ENCODE measurements around the gene RCAN2. TPM values are rescaled to one million over a fixed set of nuclear protein-coding genes. Genes with fewer than 3 reads are reported as not detected.

RCAN2 gene
- total and polyA plus RNA-seq, 8 donors = 1.7 to 19.0 (median 3.4) TPM

GRCh38 chr6:46414398-46414797, 76.9 kb downstream of the RCAN2 start:
- no peaks in the 10 kb centered on the region for H3K27me3 ChIP-seq
- no peaks in the 10 kb centered on the region for H3K36me3 ChIP-seq
- no peak overlapping the region for H3K27ac ChIP-seq
- intact Hi-C loops (cut with DNase I) = loop anchor here in 1 of 3 donors (10.0 kb wide), 1 partner anchor 80 kb away; the partner anchor contains the start of gene RCAN2
- no peak overlapping the region for H3K4me3 ChIP-seq
- TF ChIP-seq, protein P1, sequence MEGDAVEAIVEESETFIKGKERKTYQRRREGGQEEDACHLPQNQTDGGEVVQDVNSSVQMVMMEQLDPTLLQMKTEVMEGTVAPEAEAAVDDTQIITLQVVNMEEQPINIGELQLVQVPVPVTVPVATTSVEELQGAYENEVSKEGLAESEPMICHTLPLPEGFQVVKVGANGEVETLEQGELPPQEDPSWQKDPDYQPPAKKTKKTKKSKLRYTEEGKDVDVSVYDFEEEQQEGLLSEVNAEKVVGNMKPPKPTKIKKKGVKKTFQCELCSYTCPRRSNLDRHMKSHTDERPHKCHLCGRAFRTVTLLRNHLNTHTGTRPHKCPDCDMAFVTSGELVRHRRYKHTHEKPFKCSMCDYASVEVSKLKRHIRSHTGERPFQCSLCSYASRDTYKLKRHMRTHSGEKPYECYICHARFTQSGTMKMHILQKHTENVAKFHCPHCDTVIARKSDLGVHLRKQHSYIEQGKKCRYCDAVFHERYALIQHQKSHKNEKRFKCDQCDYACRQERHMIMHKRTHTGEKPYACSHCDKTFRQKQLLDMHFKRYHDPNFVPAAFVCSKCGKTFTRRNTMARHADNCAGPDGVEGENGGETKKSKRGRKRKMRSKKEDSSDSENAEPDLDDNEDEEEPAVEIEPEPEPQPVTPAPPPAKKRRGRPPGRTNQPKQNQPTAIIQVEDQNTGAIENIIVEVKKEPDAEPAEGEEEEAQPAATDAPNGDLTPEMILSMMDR (IDR thresholded peaks at IDR 0.05) = no peak
- peaks cover 0 to 7% (median 0%) of the 10 kb centered on the region in 3 donors for H3K4me1 ChIP-seq
- 54 to 97% methylated on average over 1 of the region's 1 CpG for WGBS, 2 donors
- DNase-seq = no peak
- no peaks in the 10 kb centered on the region for H3K9me3 ChIP-seq
- ATAC-seq = no peak
- FAIRE-seq = no peak

DNA sequence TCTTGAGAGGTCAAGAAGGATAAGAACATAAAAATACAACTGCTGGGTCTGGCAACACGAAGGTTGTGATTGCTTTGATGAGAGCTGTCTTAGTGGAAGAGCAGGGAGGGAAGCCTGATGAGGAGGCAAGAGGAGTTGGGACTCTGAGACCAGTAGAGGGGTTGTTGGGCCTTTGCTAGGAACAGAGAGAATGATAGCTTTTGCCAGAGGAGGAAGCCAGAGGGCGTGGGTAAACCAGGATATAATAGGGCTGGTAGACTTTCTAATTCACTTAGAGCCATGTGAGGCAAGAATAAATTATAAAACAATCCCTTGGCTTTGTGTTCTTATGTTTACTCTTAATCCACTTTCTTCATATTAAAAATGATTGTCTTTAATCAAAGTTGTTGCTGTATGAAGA, 78.6 kb downstream of the RCAN2 start:
- FAIRE-seq = no peak
- Histone ChIP-seq H3K36me3 (no peaks in the 10 kb centered on the region), H3K9me3 (no peaks in the 10 kb centered on the region), H3K27ac (no peak overlapping the region), H3K4me1 (peaks cover 0 to 7% (median 0%) of the 10 kb centered on the region in 3 donors), H3K4me3 (no peak overlapping the region), H3K27me3 (no peaks in the 10 kb centered on the region)
- intact Hi-C loops (cut with DNase I) = loop anchor here in 1 of 3 donors (10.0 kb wide), 1 partner anchor 82 kb away; the partner anchor contains the start of gene RCAN2
- DNase-seq = no peak
- ATAC-seq = no peak
- TF ChIP-seq, protein P1 (IDR thresholded peaks at IDR 0.05) = no peak
- WGBS, 2 donors = 77 to 81% methylated on average over 2 of the region's 2 CpGs

GRCh38 chr6:46411456-46412197, 79.6 kb downstream of the RCAN2 start:
- no peak overlapping the region for H3K4me3 ChIP-seq
- H3K36me3 ChIP-seq = no peaks in the 10 kb centered on the region
- DNase-seq = no peak
- 73% methylated on average over 3 of the region's 3 CpGs for WGBS, 2 donors
- FAIRE-seq = no peak
- H3K9me3 ChIP-seq = no peaks in the 10 kb centered on the region
- intact Hi-C loops (cut with DNase I) = loop anchor here in 1 of 3 donors (10.0 kb wide), 1 partner anchor 83 kb away; the partner anchor contains the start of gene RCAN2
- TF ChIP-seq, protein P1 (IDR thresholded peaks at IDR 0.05) = no peak
- H3K27me3 ChIP-seq = no peaks in the 10 kb centered on the region
- H3K27ac ChIP-seq = no peak overlapping the region
- no peak for ATAC-seq
- peaks cover 0 to 7% (median 0%) of the 10 kb centered on the region in 3 donors for H3K4me1 ChIP-seq

DNA sequence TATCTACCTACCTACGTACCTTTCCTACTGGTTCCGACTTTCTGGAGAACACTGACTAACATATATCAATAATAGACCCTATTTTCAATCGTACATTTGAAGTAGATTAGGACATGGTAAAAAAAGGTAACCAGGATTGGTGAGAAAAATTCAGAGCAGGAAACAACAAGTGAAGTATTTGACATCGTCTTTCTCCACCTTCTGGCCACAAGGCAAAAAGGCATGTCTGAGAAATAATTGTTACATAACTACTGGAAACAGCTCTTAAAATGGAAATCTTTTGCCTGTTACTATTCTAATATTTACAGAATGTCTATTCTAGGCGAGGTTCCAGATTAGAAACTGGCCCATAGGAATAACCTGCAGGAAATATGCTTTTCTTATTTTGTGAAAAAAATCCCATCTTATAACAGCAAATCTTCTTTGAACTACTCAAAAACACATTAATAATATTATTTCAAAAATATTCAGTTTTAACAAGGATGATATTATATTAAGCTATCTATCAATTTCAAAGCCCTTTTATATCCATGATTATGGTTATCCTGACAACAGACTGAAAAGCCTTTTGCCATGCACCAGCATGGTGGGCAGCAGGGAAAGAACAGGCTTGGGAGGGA, 80.8 kb downstream of the RCAN2 start:
- Histone ChIP-seq H3K36me3 (no peaks in the 10 kb centered on the region), H3K4me1 (peaks cover 0 to 7% (median 0%) of the 10 kb centered on the region in 3 donors), H3K27ac (peak overlapping the region in 1 of 4 donors; percentile 6), H3K9me3 (no peaks in the 10 kb centered on the region), H3K27me3 (no peaks in the 10 kb centered on the region), H3K4me3 (no peak overlapping the region)
- 15 to 17% methylated on average over 5 of the region's 5 CpGs for WGBS, 2 donors
- ATAC-seq (peak; percentile 81 to 93 (median 92)), DNase-seq (peak in 3 of 6 donors; percentile 21 to 50 (median 36)), FAIRE-seq (peak; percentile 97)
- TF ChIP-seq, protein P1 (IDR thresholded peaks at IDR 0.05) = peak; percentile 44 to 68 (median 50)
- intact Hi-C loops (cut with DNase I) = loop anchor here in 1 of 3 donors (10.0 kb wide), 1 partner anchor 84 kb away; the partner anchor contains the start of gene RCAN2

Data from pancreas (tissue), 10 donors.